Right atrium auricular region (tissue), 2 donors: ENCODE data around the gene CLASP1. TPM values are rescaled to one million over a fixed set of nuclear protein-coding genes. Genes with fewer than 3 reads are reported as not detected.

Source experiments
- DNase-seq: peaks from one replicate; pipeline ENCODE4 v3.0.0-alpha.2; 2019; ENCODE audit warnings: low spot score
- H3K27ac ChIP-seq, 2 donors: fragments of 200-600 bp; sonication (generic); 1 replicate in 1 of 2; 2 replicates in 1 of 2; pipeline ENCODE4 v1.5.1; 2016 to 2019
- H3K27me3 ChIP-seq, 2 donors: fragments of 200-600 bp; sonication (generic); one replicate each; pipeline versions ENCODE4 v1.5.1 to v1.6.0; 2017 to 2019
- H3K36me3 ChIP-seq: fragments of 200-600 bp; sonication (generic); one replicate; pipeline ENCODE4 v1.5.1; 2016
- H3K4me1 ChIP-seq, 2 donors: fragments of 200-600 bp; sonication (generic); one replicate each; pipeline versions ENCODE4 v1.5.1 to v1.6.0; 2017 to 2019
- H3K4me3 ChIP-seq, 2 donors: fragments of 200-600 bp; sonication (generic); 1 replicate in 1 of 2; 2 replicates in 1 of 2; pipeline ENCODE4 v1.5.1; 2017 to 2019; ENCODE audit warnings: mild to moderate bottlenecking in 1 of 2, moderate library complexity in 1 of 2
- H3K9me3 ChIP-seq, 2 donors: fragments of 200-600 bp; sonication (generic); one replicate each; pipeline ENCODE4 v1.5.1; 2019
- CTCF ChIP-seq, 2 donors: fragments of 200-600 bp; sonication (generic); IDR thresholded peaks; one replicate each; pipeline ENCODE4 v1.5.1; 2019; ENCODE audit warnings: antibody characterized with exemption in 2 of 2
- total RNA-seq, 2 donors: library from RNA; depleted of rRNA; stranded (reverse); fragments of >200 nt; gene quantifications; one replicate each; pipeline ENCODE4 v1.1.0, GENCODE V29; 2016

Gene CLASP1
- 10 to 100 TPM; 42.4 to 47.8 TPM for total RNA-seq

GRCh38 chr2:121649149-121649595 is at the start of gene CLASP1:
CLASP1 (minus strand) TSS chr2:121649462; CDS start chr2:121605895, 43,567 bp downstream.
- peak; percentile 64 for DNase-seq
- H3K4me1 ChIP-seq: peaks cover 0 to 51% of the 10 kb centered on the region in 2 donors

GRCh38 chr2:121698318-121698930 is 49.2 kb upstream of the CLASP1 start:
- no peak for TF ChIP-seq CTCF (IDR thresholded peaks at IDR 0.05)
- Histone ChIP-seq H3K4me1 (peaks cover 0 to 19% of the 10 kb centered on the region in 2 donors), H3K4me3 (no peak overlapping the region)

More at GRCh38 chr2:121649149-121649595, at the start of gene CLASP1:
- H3K27me3 ChIP-seq: no peaks in the 10 kb centered on the region
- H3K27ac ChIP-seq: peak within 1 kb of the TSS; percentile 94
- H3K36me3 ChIP-seq: no peaks in the 10 kb centered on the region
- H3K9me3 ChIP-seq: no peaks in the 10 kb centered on the region
- TF ChIP-seq CTCF (IDR thresholded peaks at IDR 0.05): no peak
- peak within 1 kb of the TSS; percentile 80 to 89 for H3K4me3 ChIP-seq

GRCh38 chr2:121697108-121697631 is 47.9 kb upstream of the CLASP1 start:
- no peaks in the 10 kb centered on the region for H3K27me3 ChIP-seq
- H3K9me3 ChIP-seq: no peaks in the 10 kb centered on the region
- no peak overlapping the region for H3K27ac ChIP-seq
- no peak overlapping the region for H3K4me3 ChIP-seq
- no peak for TF ChIP-seq CTCF (IDR thresholded peaks at IDR 0.05)
- no peaks in the 10 kb centered on the region for H3K36me3 ChIP-seq
- peaks cover 0 to 19% of the 10 kb centered on the region in 2 donors for H3K4me1 ChIP-seq
- no peak for DNase-seq

More at GRCh38 chr2:121698318-121698930, 49.2 kb upstream of the CLASP1 start:
- no peaks in the 10 kb centered on the region for H3K9me3 ChIP-seq
- no peak for DNase-seq
- no peaks in the 10 kb centered on the region for H3K36me3 ChIP-seq
- no peak overlapping the region for H3K27ac ChIP-seq
- no peaks in the 10 kb centered on the region for H3K27me3 ChIP-seq

- Histone ChIP-seq H3K27me3 (no peaks in the 10 kb centered on the region), H3K9me3 (no peaks in the 10 kb centered on the region), H3K27ac (no peak overlapping the region), H3K36me3 (no peaks in the 10 kb centered on the region), H3K4me3 (no peak overlapping the region), H3K4me1 (peaks cover 0 to 19% of the 10 kb centered on the region in 2 donors)
- DNase-seq: no peak
- no peak for TF ChIP-seq CTCF (IDR thresholded peaks at IDR 0.05)
Observed at GRCh38 chr2:121696410-121696930, 47.2 kb upstream of the CLASP1 start.

- TF ChIP-seq CTCF (IDR thresholded peaks at IDR 0.05): no peak
- no peaks in the 10 kb centered on the region for H3K36me3 ChIP-seq
- no peak overlapping the region for H3K27ac ChIP-seq
- H3K4me3 ChIP-seq: no peak overlapping the region
- DNase-seq: peak; percentile 30
- no peaks in the 10 kb centered on the region for H3K9me3 ChIP-seq
- peaks cover 0 to 12% of the 10 kb centered on the region in 2 donors for H3K4me1 ChIP-seq
- H3K27me3 ChIP-seq: no peaks in the 10 kb centered on the region
Observed at GRCh38 chr2:121695171-121695451, 45.8 kb upstream of the CLASP1 start.
